ENCODE data around the gene SHC2.

The SHC2 gene

GRCh38 chr19:398719-399118 is 62.1 kb downstream of the SHC2 start:
- Histone ChIP-seq H4K20me1 (ENCODE audit: control insufficient read depth, insufficient read depth, low read depth, low read length) (no peaks in the 10 kb centered on the region), H3K36me3 (ENCODE audit: control insufficient read depth, low read length) (no peaks in the 10 kb centered on the region), H3F3A (ENCODE audit: control insufficient read depth, insufficient read depth) (peaks cover 9% of the 10 kb centered on the region), H3K4me3 (ENCODE audit: low read length) (no peak overlapping the region), H3K79me2 (ENCODE audit: control insufficient read depth, low read length) (no peaks in the 10 kb centered on the region), H3K27me3 (ENCODE audit: control insufficient read depth, low read length) (no peaks in the 10 kb centered on the region), H3K4me1 (ENCODE audit: control insufficient read depth, low read length) (no peaks in the 10 kb centered on the region), H3K9me3 (ENCODE audit: control insufficient read depth, insufficient read depth, low read length) (peaks cover 37% of the 10 kb centered on the region), H3K27ac (ENCODE audit: low read depth, low read length) (no peak overlapping the region), H3K4me2 (ENCODE audit: low read length) (no peak overlapping the region), H3K9me2 (replicated peaks; ENCODE audit: control insufficient read depth, low read length) (no peaks in the 10 kb centered on the region)
- TF ChIP-seq CTCF (IDR thresholded peaks at IDR 0.05; ENCODE audit: low read depth, low read length, poor library complexity, severe bottlenecking) (no peak), EZH2phosphoT487 (IDR thresholded peaks at IDR 0.05; ENCODE audit: borderline replicate concordance, low read length) (no peak)

- Histone ChIP-seq H3K4me1 (ENCODE audit: control insufficient read depth, low read length) (no peaks in the 10 kb centered on the region), H3K9me3 (ENCODE audit: control insufficient read depth, insufficient read depth, low read length) (peaks cover 42% of the 10 kb centered on the region), H3K4me2 (ENCODE audit: low read length) (no peak overlapping the region), H3K4me3 (ENCODE audit: low read length) (no peak overlapping the region), H3K27me3 (ENCODE audit: control insufficient read depth, low read length) (no peaks in the 10 kb centered on the region), H3F3A (ENCODE audit: control insufficient read depth, insufficient read depth) (peaks cover 13% of the 10 kb centered on the region), H3K36me3 (ENCODE audit: control insufficient read depth, low read length) (no peaks in the 10 kb centered on the region), H3K9me2 (replicated peaks; ENCODE audit: control insufficient read depth, low read length) (no peaks in the 10 kb centered on the region), H3K79me2 (ENCODE audit: control insufficient read depth, low read length) (no peaks in the 10 kb centered on the region), H3K27ac (ENCODE audit: low read depth, low read length) (no peak overlapping the region), H4K20me1 (ENCODE audit: control insufficient read depth, insufficient read depth, low read depth, low read length) (no peaks in the 10 kb centered on the region)
- TF ChIP-seq CTCF (IDR thresholded peaks at IDR 0.05; ENCODE audit: low read depth, low read length, poor library complexity, severe bottlenecking) = no peak
- no peak for TF ChIP-seq EZH2phosphoT487 (IDR thresholded peaks at IDR 0.05; ENCODE audit: borderline replicate concordance, low read length)
Measured at GRCh38 chr19:397941-398706, 62.7 kb downstream of the SHC2 start.

- Histone ChIP-seq H3K27ac (ENCODE audit: low read depth, low read length) (no peak overlapping the region), H3K9me2 (replicated peaks; ENCODE audit: control insufficient read depth, low read length) (no peaks in the 10 kb centered on the region), H3K79me2 (ENCODE audit: control insufficient read depth, low read length) (no peaks in the 10 kb centered on the region), H3K4me3 (ENCODE audit: low read length) (no peak overlapping the region), H3K4me1 (ENCODE audit: control insufficient read depth, low read length) (no peaks in the 10 kb centered on the region), H4K20me1 (ENCODE audit: control insufficient read depth, insufficient read depth, low read depth, low read length) (no peaks in the 10 kb centered on the region), H3K27me3 (ENCODE audit: control insufficient read depth, low read length) (no peaks in the 10 kb centered on the region), H3K4me2 (ENCODE audit: low read length) (no peak overlapping the region), H3F3A (ENCODE audit: control insufficient read depth, insufficient read depth) (peaks cover 14% of the 10 kb centered on the region), H3K9me3 (ENCODE audit: control insufficient read depth, insufficient read depth, low read length) (peaks cover 50% of the 10 kb centered on the region), H3K36me3 (ENCODE audit: control insufficient read depth, low read length) (no peaks in the 10 kb centered on the region)
- no peak for TF ChIP-seq EZH2phosphoT487 (IDR thresholded peaks at IDR 0.05; ENCODE audit: borderline replicate concordance, low read length)
- no peak for TF ChIP-seq CTCF (IDR thresholded peaks at IDR 0.05; ENCODE audit: low read depth, low read length, poor library complexity, severe bottlenecking)
Measured at GRCh38 chr19:397321-397720, 63.5 kb downstream of the SHC2 start.
